ENCODE results near the gene RPL6.
"Not testable (repeated sequence)": the region's sequence is repeated elsewhere in the genome, so short reads cannot be mapped to it uniquely, and the experiment has no call there.

The RPL6 gene

GRCh38 chr12:112409906-112410244, 470 bp upstream of the RPL6 start:
- Mint-ChIP-seq H3K9me3 (peaks cover 0 to 2% of the 10 kb centered on the region in 2 donors), H3K27me3 (no peaks in the 10 kb centered on the region), H3K4me3 (peak overlapping the region; percentile 98 to 100), H3K36me3 (peaks cover 28 to 41% of the 10 kb centered on the region in 2 donors), H3K4me1 (peaks cover 18 to 35% of the 10 kb centered on the region in 2 donors), H3K27ac (peak overlapping the region; percentile 100)
- DNase-seq (no peak), ATAC-seq (replicated peaks) (no peak)

GRCh38 chr12:112408621-112409020, 784 bp downstream of the RPL6 start:
- H3K9me3 Mint-ChIP-seq, result peaks cover 0 to 2% of the 10 kb centered on the region in 2 donors
- no peaks in the 10 kb centered on the region for H3K27me3 Mint-ChIP-seq
- no peak for DNase-seq

GRCh38 chr12:112407683-112408082, 1.7 kb downstream of the RPL6 start:
- Mint-ChIP-seq H3K4me1 (peaks cover 18 to 35% of the 10 kb centered on the region in 2 donors), H3K27ac (peak overlapping the region; percentile 62), H3K36me3 (peaks cover 28 to 48% of the 10 kb centered on the region in 2 donors), H3K4me3 (peak overlapping the region; percentile 98 to 100)
- H3K9me3 Mint-ChIP-seq; ATAC-seq (replicated peaks); DNase-seq; H3K27me3 Mint-ChIP-seq: not testable (repeated sequence)

More at GRCh38 chr12:112408621-112409020, 784 bp downstream of the RPL6 start:
- ATAC-seq (replicated peaks), result peak in 1 of 2 donors; percentile 28
- Mint-ChIP-seq H3K4me1 (peaks cover 18 to 35% of the 10 kb centered on the region in 2 donors), H3K27ac (peak overlapping the region; percentile 100), H3K4me3 (peak overlapping the region; percentile 98 to 100), H3K36me3 (peaks cover 28 to 48% of the 10 kb centered on the region in 2 donors)

- no peak for DNase-seq
- peak overlapping the region; percentile 62 for H3K27ac Mint-ChIP-seq
- H3K4me3 Mint-ChIP-seq, result peak overlapping the region; percentile 98 to 100
Observed at GRCh38 chr12:112406519-112407488, 2.6 kb downstream of the RPL6 start.

GRCh38 chr12:112401903-112402498, 7.4 kb downstream of the RPL6 start:
- DNase-seq, result no peak
- peak in 1 of 2 donors; percentile 12 for ATAC-seq (replicated peaks)
- Mint-ChIP-seq H3K4me3 (no peak overlapping the region), H3K27ac (peak overlapping the region; percentile 49), H3K4me1 (peaks cover 5 to 7% of the 10 kb centered on the region in 2 donors), H3K36me3 (peaks cover 5 to 26% of the 10 kb centered on the region in 2 donors), H3K27me3 (no peaks in the 10 kb centered on the region), H3K9me3 (no peaks in the 10 kb centered on the region)

More at GRCh38 chr12:112406519-112407488, 2.6 kb downstream of the RPL6 start:
- H3K9me3 Mint-ChIP-seq, result peaks cover 0 to 2% of the 10 kb centered on the region in 2 donors
- H3K36me3 Mint-ChIP-seq, result peaks cover 28 to 52% of the 10 kb centered on the region in 2 donors
- no peak for ATAC-seq (replicated peaks)
- H3K4me1 Mint-ChIP-seq, result peaks cover 18 to 35% of the 10 kb centered on the region in 2 donors
- no peaks in the 10 kb centered on the region for H3K27me3 Mint-ChIP-seq

GRCh38 chr12:112401054-112401453, 8.4 kb downstream of the RPL6 start:
- no peaks in the 10 kb centered on the region for H3K27me3 Mint-ChIP-seq
- ATAC-seq (replicated peaks) (no peak), DNase-seq (no peak)
- no peak overlapping the region for H3K4me3 Mint-ChIP-seq
- H3K9me3 Mint-ChIP-seq, result no peaks in the 10 kb centered on the region
- H3K36me3 Mint-ChIP-seq, result peaks cover 3 to 20% of the 10 kb centered on the region in 2 donors
- H3K4me1 Mint-ChIP-seq, result peaks cover 2 to 5% of the 10 kb centered on the region in 2 donors
- H3K27ac Mint-ChIP-seq, result peak overlapping the region; percentile 62

- H3K36me3 Mint-ChIP-seq, result peaks cover 0 to 2% of the 10 kb centered on the region in 2 donors
- H3K27ac Mint-ChIP-seq, result no peak overlapping the region
- H3K27me3 Mint-ChIP-seq, result no peaks in the 10 kb centered on the region
- no peak for DNase-seq
- no peak overlapping the region for H3K4me3 Mint-ChIP-seq
- no peak for ATAC-seq (replicated peaks)
- no peaks in the 10 kb centered on the region for H3K4me1 Mint-ChIP-seq
- no peaks in the 10 kb centered on the region for H3K9me3 Mint-ChIP-seq
Observed at GRCh38 chr12:112393328-112393727, 16.1 kb downstream of the RPL6 start.

GRCh38 chr12:112389922-112390654, 19.3 kb downstream of the RPL6 start:
- H3K4me1 Mint-ChIP-seq, result peaks cover 8 to 11% of the 10 kb centered on the region in 2 donors
- not testable (repeated sequence) for H3K36me3 Mint-ChIP-seq; H3K4me3 Mint-ChIP-seq; H3K27ac Mint-ChIP-seq; ATAC-seq (replicated peaks); H3K27me3 Mint-ChIP-seq; H3K9me3 Mint-ChIP-seq; DNase-seq

GRCh38 chr12:112389228-112389627, 20.2 kb downstream of the RPL6 start:
- DNase-seq, result no peak

GRCh38 chr12:112386726-112387125, 22.7 kb downstream of the RPL6 start:
- Mint-ChIP-seq H3K9me3 (no peaks in the 10 kb centered on the region), H3K36me3 (no peaks in the 10 kb centered on the region), H3K27ac (no peak overlapping the region), H3K4me1 (peaks cover 8 to 11% of the 10 kb centered on the region in 2 donors), H3K4me3 (no peak overlapping the region), H3K27me3 (no peaks in the 10 kb centered on the region)
- ATAC-seq (replicated peaks) (no peak), DNase-seq (no peak)

More at GRCh38 chr12:112389228-112389627, 20.2 kb downstream of the RPL6 start:
- Mint-ChIP-seq H3K4me3 (no peak overlapping the region), H3K4me1 (peaks cover 8 to 11% of the 10 kb centered on the region in 2 donors), H3K36me3 (no peaks in the 10 kb centered on the region), H3K27ac (peak overlapping the region; percentile 34), H3K9me3 (no peaks in the 10 kb centered on the region), H3K27me3 (no peaks in the 10 kb centered on the region)
- ATAC-seq (replicated peaks), result no peak

GRCh38 chr12:112382866-112383265, 26.5 kb downstream of the RPL6 start:
- DNase-seq (no peak), ATAC-seq (replicated peaks) (no peak)
- no peaks in the 10 kb centered on the region for H3K9me3 Mint-ChIP-seq
- peak overlapping the region; percentile 86 to 98 for H3K4me3 Mint-ChIP-seq
- H3K4me1 Mint-ChIP-seq, result peaks cover 24 to 28% of the 10 kb centered on the region in 2 donors
- H3K27ac Mint-ChIP-seq, result peak overlapping the region; percentile 94
- peaks cover 0 to 5% of the 10 kb centered on the region in 2 donors for H3K36me3 Mint-ChIP-seq
- H3K27me3 Mint-ChIP-seq, result no peaks in the 10 kb centered on the region

GRCh38 chr12:112381883-112382796, 27.3 kb downstream of the RPL6 start, which contains the start of gene HECTD4:
Gene HECTD4 (minus strand): TSS chr12:112382431. CDS start chr12:112382128, 303 bp downstream.
- ATAC-seq (replicated peaks), result peak; percentile 93 to 94
- no peaks in the 10 kb centered on the region for H3K9me3 Mint-ChIP-seq
- H3K27ac Mint-ChIP-seq, result peak within 1 kb of the TSS; percentile 97
- H3K36me3 Mint-ChIP-seq, result peaks cover 0 to 5% of the 10 kb centered on the region in 2 donors
- no peaks in the 10 kb centered on the region for H3K27me3 Mint-ChIP-seq
- H3K4me1 Mint-ChIP-seq, result peaks cover 20 to 22% of the 10 kb centered on the region in 2 donors
- peak within 1 kb of the TSS; percentile 86 to 98 for H3K4me3 Mint-ChIP-seq
- peak; percentile 85 for DNase-seq

- Mint-ChIP-seq H3K27ac (peak overlapping the region; percentile 97), H3K9me3 (no peaks in the 10 kb centered on the region), H3K4me1 (peaks cover 16 to 24% of the 10 kb centered on the region in 2 donors), H3K27me3 (no peaks in the 10 kb centered on the region), H3K36me3 (peaks cover 0 to 8% of the 10 kb centered on the region in 2 donors), H3K4me3 (peak overlapping the region; percentile 86 to 98)
- DNase-seq, result peak; percentile 46
- ATAC-seq (replicated peaks), result peak; percentile 60 to 66
Observed at GRCh38 chr12:112381406-112381882, 28.0 kb downstream of the RPL6 start.

All from stimulated activated naive B cell treated with anti-CD40 and anti-IgM and Interleukin-4, amounts not matched to agents 10 μg/mL and 1 μg/mL and 100 μg/mL, for 72 hours (primary cell).